ENCODE data around the gene SLC14A1.

Gene SLC14A1

GRCh38 chr18:45774065-45774521, 50.1 kb downstream of the SLC14A1 start:
- H3K4me3 ChIP-seq (ENCODE audit: insufficient read length, low read depth) = no peak overlapping the region
- no peak for DNase-seq (ENCODE audit: low read depth, low spot score)
- H3K27me3 ChIP-seq (ENCODE audit: insufficient read depth, insufficient read length) = peaks cover 7% of the 10 kb centered on the region
- H3K9me3 ChIP-seq (ENCODE audit: insufficient read depth, low read length) = no peaks in the 10 kb centered on the region
- H3K36me3 ChIP-seq (ENCODE audit: insufficient read depth, insufficient read length, low read length) = no peaks in the 10 kb centered on the region
- H3K9ac ChIP-seq (ENCODE audit: insufficient read length, low read depth) = no peak overlapping the region
- H3K4me1 ChIP-seq (ENCODE audit: insufficient read depth, insufficient read length) = no peaks in the 10 kb centered on the region
- TF ChIP-seq YY1 (IDR thresholded peaks at IDR 0.05; ENCODE audit: insufficient read depth, insufficient read length) = no peak
- no peak for TF ChIP-seq SUZ12 (IDR thresholded peaks at IDR 0.05; ENCODE audit: extremely low read depth, insufficient read depth, insufficient read length)
- no peak for TF ChIP-seq ZNF274 (IDR thresholded peaks at IDR 0.05; ENCODE audit: low read depth, low read length)

GRCh38 chr18:45775241-45775676, 51.3 kb downstream of the SLC14A1 start:
- H3K9ac ChIP-seq (ENCODE audit: insufficient read length, low read depth) = peak overlapping the region; percentile 99
- peaks cover 7% of the 10 kb centered on the region for H3K27me3 ChIP-seq (ENCODE audit: insufficient read depth, insufficient read length)
- peak overlapping the region; percentile 86 for H3K4me3 ChIP-seq (ENCODE audit: insufficient read length, low read depth)
- no peaks in the 10 kb centered on the region for H3K36me3 ChIP-seq (ENCODE audit: insufficient read depth, insufficient read length, low read length)
- TF ChIP-seq SUZ12 (IDR thresholded peaks at IDR 0.05; ENCODE audit: extremely low read depth, insufficient read depth, insufficient read length) = no peak
- peak; percentile 76 for DNase-seq (ENCODE audit: low read depth, low spot score)
- no peaks in the 10 kb centered on the region for H3K4me1 ChIP-seq (ENCODE audit: insufficient read depth, insufficient read length)
- H3K9me3 ChIP-seq (ENCODE audit: insufficient read depth, low read length) = no peaks in the 10 kb centered on the region

- Histone ChIP-seq H3K4me1 (ENCODE audit: insufficient read depth, insufficient read length) (no peaks in the 10 kb centered on the region), H3K9ac (ENCODE audit: insufficient read length, low read depth) (peak overlapping the region; percentile 99), H3K4me3 (ENCODE audit: insufficient read length, low read depth) (peak overlapping the region; percentile 86), H3K9me3 (ENCODE audit: insufficient read depth, low read length) (no peaks in the 10 kb centered on the region), H3K27me3 (ENCODE audit: insufficient read depth, insufficient read length) (peaks cover 7% of the 10 kb centered on the region), H3K36me3 (ENCODE audit: insufficient read depth, insufficient read length, low read length) (no peaks in the 10 kb centered on the region)
- no peak for DNase-seq (ENCODE audit: low read depth, low spot score)
- TF ChIP-seq ZNF274 (IDR thresholded peaks at IDR 0.05; ENCODE audit: low read depth, low read length) (no peak), YY1 (IDR thresholded peaks at IDR 0.05; ENCODE audit: insufficient read depth, insufficient read length) (no peak), SUZ12 (IDR thresholded peaks at IDR 0.05; ENCODE audit: extremely low read depth, insufficient read depth, insufficient read length) (no peak)
These were observed 51.8 kb downstream of the SLC14A1 start for GRCh38 chr18:45775743-45776142.

GRCh38 chr18:45777393-45777792, 53.4 kb downstream of the SLC14A1 start:
- H3K36me3 ChIP-seq (ENCODE audit: insufficient read depth, insufficient read length, low read length) = no peaks in the 10 kb centered on the region
- no peak for DNase-seq (ENCODE audit: low read depth, low spot score)
- H3K27me3 ChIP-seq (ENCODE audit: insufficient read depth, insufficient read length) = peaks cover 7% of the 10 kb centered on the region
- no peaks in the 10 kb centered on the region for H3K4me1 ChIP-seq (ENCODE audit: insufficient read depth, insufficient read length)
- no peak overlapping the region for H3K9ac ChIP-seq (ENCODE audit: insufficient read length, low read depth)
- H3K9me3 ChIP-seq (ENCODE audit: insufficient read depth, low read length) = no peaks in the 10 kb centered on the region
- H3K4me3 ChIP-seq (ENCODE audit: insufficient read length, low read depth) = no peak overlapping the region
- TF ChIP-seq YY1 (IDR thresholded peaks at IDR 0.05; ENCODE audit: insufficient read depth, insufficient read length) = no peak
- no peak for TF ChIP-seq SUZ12 (IDR thresholded peaks at IDR 0.05; ENCODE audit: extremely low read depth, insufficient read depth, insufficient read length)
- TF ChIP-seq ZNF274 (IDR thresholded peaks at IDR 0.05; ENCODE audit: low read depth, low read length) = no peak

- H3K36me3 ChIP-seq (ENCODE audit: insufficient read depth, insufficient read length, low read length) = no peaks in the 10 kb centered on the region
- DNase-seq (ENCODE audit: low read depth, low spot score) = no peak
- H3K4me3 ChIP-seq (ENCODE audit: insufficient read length, low read depth) = no peak overlapping the region
- H3K4me1 ChIP-seq (ENCODE audit: insufficient read depth, insufficient read length) = no peaks in the 10 kb centered on the region
- no peak overlapping the region for H3K9ac ChIP-seq (ENCODE audit: insufficient read length, low read depth)
- TF ChIP-seq ZNF274 (IDR thresholded peaks at IDR 0.05; ENCODE audit: low read depth, low read length) (no peak), SUZ12 (IDR thresholded peaks at IDR 0.05; ENCODE audit: extremely low read depth, insufficient read depth, insufficient read length) (no peak), YY1 (IDR thresholded peaks at IDR 0.05; ENCODE audit: insufficient read depth, insufficient read length) (no peak)
- H3K9me3 ChIP-seq (ENCODE audit: insufficient read depth, low read length) = no peaks in the 10 kb centered on the region
- H3K27me3 ChIP-seq (ENCODE audit: insufficient read depth, insufficient read length) = no peaks in the 10 kb centered on the region
These were observed 56.6 kb downstream of the SLC14A1 start for GRCh38 chr18:45780568-45780967.

GRCh38 chr18:45782662-45783061, 58.7 kb downstream of the SLC14A1 start:
- no peaks in the 10 kb centered on the region for H3K27me3 ChIP-seq (ENCODE audit: insufficient read depth, insufficient read length)
- no peak for DNase-seq (ENCODE audit: low read depth, low spot score)
- H3K4me3 ChIP-seq (ENCODE audit: insufficient read length, low read depth) = no peak overlapping the region
- H3K36me3 ChIP-seq (ENCODE audit: insufficient read depth, insufficient read length, low read length) = no peaks in the 10 kb centered on the region
- TF ChIP-seq YY1 (IDR thresholded peaks at IDR 0.05; ENCODE audit: insufficient read depth, insufficient read length) (no peak), ZNF274 (IDR thresholded peaks at IDR 0.05; ENCODE audit: low read depth, low read length) (no peak), SUZ12 (IDR thresholded peaks at IDR 0.05; ENCODE audit: extremely low read depth, insufficient read depth, insufficient read length) (no peak)
- H3K9me3 ChIP-seq (ENCODE audit: insufficient read depth, low read length) = no peaks in the 10 kb centered on the region
- no peaks in the 10 kb centered on the region for H3K4me1 ChIP-seq (ENCODE audit: insufficient read depth, insufficient read length)
- no peak overlapping the region for H3K9ac ChIP-seq (ENCODE audit: insufficient read length, low read depth)

- H3K9ac ChIP-seq (ENCODE audit: insufficient read length, low read depth) = no peak overlapping the region
- DNase-seq (ENCODE audit: low read depth, low spot score) = peak; percentile 22
These were observed 59.4 kb downstream of the SLC14A1 start for GRCh38 chr18:45783097-45784075.

More at GRCh38 chr18:45783097-45784075, 59.4 kb downstream of the SLC14A1 start:
- Histone ChIP-seq H3K9me3 (ENCODE audit: insufficient read depth, low read length) (no peaks in the 10 kb centered on the region), H3K27me3 (ENCODE audit: insufficient read depth, insufficient read length) (no peaks in the 10 kb centered on the region), H3K4me1 (ENCODE audit: insufficient read depth, insufficient read length) (no peaks in the 10 kb centered on the region), H3K4me3 (ENCODE audit: insufficient read length, low read depth) (no peak overlapping the region), H3K36me3 (ENCODE audit: insufficient read depth, insufficient read length, low read length) (no peaks in the 10 kb centered on the region)
- TF ChIP-seq ZNF274 (IDR thresholded peaks at IDR 0.05; ENCODE audit: low read depth, low read length) (no peak), YY1 (IDR thresholded peaks at IDR 0.05; ENCODE audit: insufficient read depth, insufficient read length) (no peak), SUZ12 (IDR thresholded peaks at IDR 0.05; ENCODE audit: extremely low read depth, insufficient read depth, insufficient read length) (no peak)

Data from NT2/D1 (cell line).